Keratinocyte (primary cell): Measurements from ENCODE around the gene PRKD2. TPM values are rescaled to one million over a fixed set of nuclear protein-coding genes. Genes with fewer than 3 reads are reported as not detected.

Experiments used
- DNase-seq: peaks from one replicate; pipeline ENCODE4 v3.0.0-alpha.2; 2011; ENCODE audit warnings: low read depth, missing footprints, low spot score
- FAIRE-seq: peaks from 2 replicates; lab custom pipeline; 2011; peaks lifted over from hg19 to GRCh38; lab: Jason Lieb, UNC
- H2AFZ ChIP-seq: 2 replicates; pipeline ENCODE4 v1.6.0; 2012; ENCODE audit warnings: low read length, control low read depth, inconsistent platforms; ENCODE audit not compliant: control insufficient read depth
- H3K27ac ChIP-seq: 2 replicates; pipeline ENCODE4 v1.5.1; 2011; ENCODE audit warnings: low read length; ENCODE audit not compliant: control insufficient read depth, insufficient read depth
- H3K27me3 ChIP-seq: 3 replicates; pipeline ENCODE4 v1.6.0; 2011; ENCODE audit warnings: low read length; ENCODE audit not compliant: control insufficient read depth, insufficient read depth; ENCODE audit errors: extremely low read depth
- H3K36me3 ChIP-seq, 2 experiments: 2 replicates in 1 of 2; 3 replicates in 1 of 2; pipeline ENCODE4 v1.5.1; 2011; ENCODE audit warnings: low read length in 2 of 2, mild to moderate bottlenecking in 1 of 2; ENCODE audit not compliant: control insufficient read depth in 2 of 2, insufficient read depth in 2 of 2; ENCODE audit errors: extremely low read depth in 1 of 2
- H3K4me1 ChIP-seq: 3 replicates; pipeline ENCODE4 v1.5.1; 2011; ENCODE audit warnings: low read length; ENCODE audit not compliant: control insufficient read depth, insufficient read depth; ENCODE audit errors: extremely low read depth
- H3K4me2 ChIP-seq: 3 replicates; pipeline ENCODE4 v1.6.0; 2011; ENCODE audit warnings: low read depth, low read length; ENCODE audit not compliant: control insufficient read depth, insufficient read depth; ENCODE audit errors: extremely low read depth
- H3K4me3 ChIP-seq, 3 experiments: fragments of 200-600 bp in 1 of 3; sonication (generic) in 1 of 3; 2 replicates in 2 of 3; 3 replicates in 1 of 3; pipeline ENCODE4 v1.5.1; 2011 to 2016; ENCODE audit warnings: low read length in 3 of 3, mild to moderate bottlenecking in 3 of 3, control low read depth in 2 of 3, inconsistent platforms in 1 of 3, low read depth in 1 of 3, mixed read lengths in 1 of 3, mixed run types in 1 of 3, moderate library complexity in 1 of 3; ENCODE audit not compliant: control insufficient read depth in 2 of 3, insufficient read depth in 2 of 3; ENCODE audit errors: extremely low read depth in 1 of 3
- H3K79me2 ChIP-seq: 2 replicates; pipeline ENCODE4 v1.6.0; 2012; ENCODE audit warnings: low read length; ENCODE audit not compliant: control insufficient read depth, insufficient read depth
- H3K9ac ChIP-seq: 3 replicates; pipeline ENCODE4 v1.6.0; 2011; ENCODE audit warnings: low read length; ENCODE audit not compliant: control insufficient read depth, insufficient read depth; ENCODE audit errors: extremely low read depth
- H3K9me1 ChIP-seq: 3 replicates; pipeline ENCODE4 v1.6.0; 2011; ENCODE audit warnings: low read length; ENCODE audit not compliant: control insufficient read depth, insufficient read depth; ENCODE audit errors: extremely low read depth
- H3K9me3 ChIP-seq: 2 replicates; pipeline ENCODE4 v1.5.1; 2012; ENCODE audit warnings: low read depth, low read length; ENCODE audit not compliant: control insufficient read depth
- H4K20me1 ChIP-seq: 3 replicates; pipeline ENCODE4 v1.6.0; 2011; ENCODE audit warnings: low read length; ENCODE audit not compliant: control insufficient read depth, insufficient read depth; ENCODE audit errors: extremely low read depth
- CTCF ChIP-seq, 3 experiments: IDR thresholded peaks in 1 of 3; conservative IDR thresholded peaks in 1 of 3; optimal IDR thresholded peaks in 1 of 3; 2 replicates in 2 of 3; 3 replicates in 1 of 3; pipeline versions ENCODE3 to v1.5.1; 2011; ENCODE audit warnings: low read length in 3 of 3, mild to moderate bottlenecking in 3 of 3, moderate library complexity in 2 of 3, control low read depth in 1 of 3, inconsistent platforms in 1 of 3; ENCODE audit not compliant: insufficient read depth in 2 of 3; ENCODE audit errors: extremely low read depth in 1 of 3
- EZH2 ChIP-seq: IDR thresholded peaks from one replicate; pipeline ENCODE4 v1.6.1; 2012; ENCODE audit warnings: inconsistent platforms, mild to moderate bottlenecking, low read length, moderate library complexity
- dilution Hi-C: fragments of 300-500 bp; cut with MboI; formaldehyde crosslinking; loops from one replicate; pipeline ENCODE4 v1.7.0; 2020; ENCODE audit warnings: low sequenced_read_pairs; ENCODE audit not compliant: extremely low pct_ligation_motif_present
- polyA plus RNA-seq, 5 experiments: library from polyadenylated mRNA; depleted of rRNA in 3 of 5; stranded (reverse) in 3 of 5; stranded (forward) in 1 of 5; unstranded in 1 of 5; fragments of >200 nt; gene quantifications; 1 replicate in 1 of 5; 2 replicates in 3 of 5; 3 replicates in 1 of 5; pipeline versions ENCODE4 v1.2.1 to v1.2.3, GENCODE V29; 2011 to 2012; ENCODE audit warnings: missing spikeins in 2 of 5, low read depth in 1 of 5, low replicate concordance in 1 of 5

PRKD2 gene
- polyA plus RNA-seq, 1 donor (not counting 4 experiments of a cell fraction or from before 2014, with no cell fraction given): 9.9 TPM

- no peak overlapping the region for H3K4me2 ChIP-seq
- no peak overlapping the region for H2AFZ ChIP-seq
- H3K4me1 ChIP-seq: peaks cover 5% of the 10 kb centered on the region
- no peaks in the 10 kb centered on the region for H3K27me3 ChIP-seq
- DNase-seq (no peak), FAIRE-seq (no peak)
- dilution Hi-C loops: no loop called here
- TF ChIP-seq EZH2: no peak
- TF ChIP-seq CTCF (optimal IDR thresholded peaks at IDR 0.05 in 1 of 3, IDR thresholded peaks at IDR 0.05 in 1 of 3, conservative IDR thresholded peaks at IDR 0.05 in 1 of 3; ENCODE audit: extremely low read depth in 1 of 3, insufficient read depth in 2 of 3, low read length in 3 of 3): peak; percentile 87 to 99 (median 88)
- H3K4me3 ChIP-seq: no peak overlapping the region
- peaks cover 48% of the 10 kb centered on the region for H3K79me2 ChIP-seq
- peaks cover 70 to 73% of the 10 kb centered on the region in 2 experiments for H3K36me3 ChIP-seq
- H3K9me1 ChIP-seq: no peaks in the 10 kb centered on the region
- no peak overlapping the region for H3K27ac ChIP-seq
- H3K9me3 ChIP-seq: no peaks in the 10 kb centered on the region
- H4K20me1 ChIP-seq: peaks cover 39% of the 10 kb centered on the region
- H3K9ac ChIP-seq: no peak overlapping the region
These were observed 11.9 kb upstream of the PRKD2 start for GRCh38 chr19:46728693-46729339.

- Histone ChIP-seq H3K4me3 (no peak overlapping the region), H3K4me1 (peaks cover 5% of the 10 kb centered on the region), H4K20me1 (peaks cover 38% of the 10 kb centered on the region), H3K27me3 (no peaks in the 10 kb centered on the region), H3K9me3 (no peaks in the 10 kb centered on the region), H3K9me1 (no peaks in the 10 kb centered on the region), H3K9ac (no peak overlapping the region), H2AFZ (no peak overlapping the region), H3K79me2 (peaks cover 42% of the 10 kb centered on the region), H3K36me3 (peaks cover 71 to 75% of the 10 kb centered on the region in 2 experiments), H3K4me2 (no peak overlapping the region), H3K27ac (no peak overlapping the region)
- FAIRE-seq (no peak), DNase-seq (no peak)
- dilution Hi-C loops: no loop called here
- TF ChIP-seq EZH2: no peak
These were observed 11.3 kb upstream of the PRKD2 start for GRCh38 chr19:46728208-46728607.
